H9 (cell line): ENCODE measurements around the gene SCN8A. TPM values are rescaled to one million over a fixed set of nuclear protein-coding genes. Genes with fewer than 3 reads are reported as not detected.
A peak's percentile ranks its signal among the peaks of the same experiment; 100 is the strongest.

Experiments used
- DNase-seq: peaks from one replicate; pipeline ENCODE4 v3.0.0-alpha.2; 2017
- H2AFZ ChIP-seq: one replicate; pipeline ENCODE4 v1.6.1; 2013; ENCODE audit warnings: mild to moderate bottlenecking, low read length, control low read depth, moderate library complexity
- H2AK5ac ChIP-seq: 2 replicates; pipeline ENCODE4 v1.6.1; 2013; ENCODE audit warnings: low read length, control low read depth, mixed read lengths; ENCODE audit not compliant: insufficient read length
- H2BK120ac ChIP-seq: one replicate; pipeline ENCODE4 v1.6.1; 2013; ENCODE audit warnings: low read depth, mild to moderate bottlenecking, low read length, control low read depth, inconsistent platforms; ENCODE audit not compliant: poor library complexity, severe bottlenecking
- H2BK12ac ChIP-seq: 2 replicates; pipeline ENCODE4 v1.6.1; 2013; ENCODE audit warnings: low read length, control low read depth, mixed read lengths, low read depth; ENCODE audit not compliant: insufficient read length
- H2BK15ac ChIP-seq: 2 replicates; pipeline ENCODE4 v1.6.1; 2013; ENCODE audit warnings: low read depth, low read length, control low read depth
- H2BK20ac ChIP-seq: one replicate; pipeline ENCODE4 v1.6.1; 2013; ENCODE audit warnings: low read depth, mild to moderate bottlenecking, low read length, control low read depth, inconsistent platforms; ENCODE audit not compliant: poor library complexity, severe bottlenecking
- H2BK5ac ChIP-seq: 2 replicates; pipeline ENCODE4 v1.6.1; 2013; ENCODE audit warnings: low read length, control low read depth, mixed read lengths; ENCODE audit not compliant: insufficient read length
- H3K14ac ChIP-seq: 2 replicates; pipeline ENCODE4 v1.6.1; 2013; ENCODE audit warnings: low read length, control low read depth; ENCODE audit not compliant: insufficient read depth
- H3K18ac ChIP-seq: 2 replicates; pipeline ENCODE4 v1.6.1; 2013; ENCODE audit warnings: low read depth, mild to moderate bottlenecking, mixed read lengths, low read length, control low read depth; ENCODE audit not compliant: insufficient read length
- H3K23ac ChIP-seq: 2 replicates; pipeline ENCODE4 v1.6.1; 2013; ENCODE audit warnings: low read length, control low read depth, mixed read lengths, low read depth; ENCODE audit not compliant: insufficient read length
- H3K23me2 ChIP-seq: 2 replicates; pipeline ENCODE4 v1.6.1; 2013; ENCODE audit warnings: low read depth, mild to moderate bottlenecking, mixed read lengths, low read length, control low read depth; ENCODE audit not compliant: insufficient read length, poor library complexity, severe bottlenecking
- H3K27ac ChIP-seq: 2 replicates; pipeline ENCODE4 v1.5.1; 2013; ENCODE audit warnings: low read length, control low read depth, mixed read lengths, low read depth; ENCODE audit not compliant: insufficient read length
- H3K27me3 ChIP-seq: 2 replicates; pipeline ENCODE4 v1.6.1; 2013; ENCODE audit warnings: low read length, control low read depth, inconsistent platforms; ENCODE audit not compliant: insufficient read depth
- H3K4ac ChIP-seq: 2 replicates; pipeline ENCODE4 v1.6.1; 2013; ENCODE audit warnings: low read depth, mild to moderate bottlenecking, control low read depth, inconsistent platforms, low read length, moderate library complexity
- H3K4me1 ChIP-seq: 2 replicates; pipeline ENCODE4 v1.6.1; 2013; ENCODE audit warnings: low read length, control low read depth, inconsistent platforms; ENCODE audit not compliant: insufficient read depth
- H3K4me2 ChIP-seq: 2 replicates; pipeline ENCODE4 v1.6.1; 2013; ENCODE audit warnings: low read length, control low read depth, mixed read lengths; ENCODE audit not compliant: insufficient read length, insufficient read depth
- H3K56ac ChIP-seq: 2 replicates; pipeline ENCODE4 v1.6.1; 2013; ENCODE audit warnings: low read depth, mild to moderate bottlenecking, mixed read lengths, low read length, control low read depth; ENCODE audit not compliant: insufficient read length
- H3K79me1 ChIP-seq: 2 replicates; pipeline ENCODE4 v1.6.1; 2013; ENCODE audit warnings: low read depth, mild to moderate bottlenecking, moderate library complexity, low read length, control low read depth, inconsistent platforms; ENCODE audit not compliant: insufficient read depth, poor library complexity, severe bottlenecking
- H3K79me2 ChIP-seq: 2 replicates; pipeline ENCODE4 v1.6.1; 2013; ENCODE audit warnings: low read length, control low read depth, inconsistent platforms; ENCODE audit not compliant: insufficient read depth
- H3K9ac ChIP-seq: 2 replicates; pipeline ENCODE4 v1.6.1; 2013; ENCODE audit warnings: low read length, control low read depth, mixed read lengths; ENCODE audit not compliant: insufficient read length; ENCODE audit errors: extremely low read depth
- H3K9me3 ChIP-seq: one replicate; pipeline ENCODE4 v1.6.1; 2013; ENCODE audit warnings: low read depth, low read length, inconsistent platforms; ENCODE audit not compliant: control insufficient read depth
- H3T11ph ChIP-seq: one replicate; pipeline ENCODE4 v1.6.1; 2013; ENCODE audit warnings: mild to moderate bottlenecking, low read length, control low read depth, inconsistent platforms
- H4K20me1 ChIP-seq: one replicate; pipeline ENCODE4 v1.6.1; 2013; ENCODE audit not compliant: control insufficient read depth, insufficient read length, insufficient read depth
- H4K5ac ChIP-seq: 2 replicates; pipeline ENCODE4 v1.6.1; 2013; ENCODE audit warnings: low read depth, mild to moderate bottlenecking, mixed read lengths, low read length, control low read depth; ENCODE audit not compliant: insufficient read length
- H4K8ac ChIP-seq: replicated peaks from 2 replicates; pipeline ENCODE4 v1.6.1; 2013; ENCODE audit warnings: low read length, control low read depth, mixed read lengths, low read depth; ENCODE audit not compliant: insufficient read length
- H4K91ac ChIP-seq: 2 replicates; pipeline ENCODE4 v1.6.1; 2013; ENCODE audit warnings: low read depth, mild to moderate bottlenecking, moderate library complexity, mixed read lengths, low read length, control low read depth; ENCODE audit not compliant: insufficient read length
- H3K27ac Mint-ChIP-seq, 3 experiments: 2 replicates in 2 of 3; 3 replicates in 1 of 3; pipeline ENCODE4 v1.8.0; 2020 to 2021; ENCODE audit warnings: mixed read lengths in 3 of 3, mild to moderate bottlenecking in 1 of 3, moderate library complexity in 1 of 3
- H3K27me3 Mint-ChIP-seq: 2 replicates; pipeline ENCODE4 v1.8.0; 2021; ENCODE audit warnings: low read depth, mild to moderate bottlenecking, moderate library complexity, mixed read lengths
- H3K36me3 Mint-ChIP-seq, 3 experiments: 2 replicates in 2 of 3; 3 replicates in 1 of 3; pipeline ENCODE4 v1.8.0; 2020 to 2021; ENCODE audit warnings: low read depth in 3 of 3, mixed read lengths in 3 of 3; ENCODE audit not compliant: insufficient read depth in 1 of 3
- H3K4me1 Mint-ChIP-seq, 2 experiments: 2 replicates each; pipeline ENCODE4 v1.8.0; 2020; ENCODE audit warnings: mixed read lengths in 2 of 2
- H3K4me3 Mint-ChIP-seq, 2 experiments: 2 replicates in 1 of 2; 3 replicates in 1 of 2; pipeline ENCODE4 v1.8.0; 2020 to 2021; ENCODE audit warnings: mild to moderate bottlenecking in 2 of 2, mixed read lengths in 2 of 2, moderate library complexity in 1 of 2
- H3K9me3 Mint-ChIP-seq, 2 experiments: 2 replicates in 1 of 2; 3 replicates in 1 of 2; pipeline ENCODE4 v1.8.0; 2020; ENCODE audit warnings: mild to moderate bottlenecking in 2 of 2, mixed read lengths in 2 of 2, moderate library complexity in 1 of 2
- WGBS: extraction: QIAGEN DNeasy Blood & Tissue Kit; methylation state at CpG from one replicate; pipeline ENCODE4 v1.1.7; 2013; ENCODE audit warnings: missing lambda C conversion rate, low lambda C conversion rate, mixed read lengths; ENCODE audit not compliant: insufficient read length; ENCODE audit errors: extremely low coverage; 5-methylcytosine and 5-hydroxymethylcytosine counted together
- total RNA-seq: library from RNA; stranded (reverse); gene quantifications from 2 replicates; pipeline ENCODE4 v1.2.1, GENCODE V29; 2021
- TF ChIP-seq, protein P1 (sequence below): fragments of 200-600 bp; sonication (generic); conservative IDR thresholded peaks from 3 replicates; pipeline ENCODE4 v1.8.0; 2021; ENCODE audit warnings: antibody characterized with exemption, mild to moderate bottlenecking

The SCN8A gene
- total RNA-seq, 1 experiment from 2014 or later = 15.2 TPM

DNA sequence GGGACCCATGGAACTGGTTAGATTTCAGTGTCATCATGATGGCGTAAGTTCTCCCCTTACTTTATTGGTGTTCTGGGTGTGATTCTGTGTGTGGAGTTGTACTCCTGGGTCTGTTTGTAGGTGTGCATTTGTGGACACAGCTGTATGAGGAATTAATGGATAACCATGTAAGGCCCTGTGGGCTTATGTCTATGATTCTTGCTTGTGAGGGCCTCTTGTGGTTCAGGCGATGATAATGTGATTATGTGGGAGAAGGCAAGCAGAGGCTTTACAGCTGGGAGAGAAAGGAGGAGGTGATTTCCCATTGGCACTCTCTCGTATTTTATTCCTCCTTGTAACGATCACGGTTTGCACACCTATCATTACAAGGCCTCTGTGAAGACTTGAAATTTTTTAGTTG is 96.1 kb downstream of the SCN8A start:
- no peak overlapping the region for H3K9ac ChIP-seq
- no peak overlapping the region for H3K18ac ChIP-seq
- no peaks in the 10 kb centered on the region for H3K79me2 ChIP-seq
- H3K4ac ChIP-seq = no peak overlapping the region
- Mint-ChIP-seq H3K36me3 (peaks cover 0 to 7% (median 0%) of the 10 kb centered on the region in 3 experiments; a peak in 1 of 7 replicates), H3K4me3 (no peak overlapping the region), H3K27ac (peak overlapping the region in 2 of 3 experiments; percentile 5 to 22; a peak in 2 of 7 replicates), H3K9me3 (no peaks in the 10 kb centered on the region), H3K4me1 (peaks cover 21 to 30% of the 10 kb centered on the region in 2 experiments), H3K27me3 (no peaks in the 10 kb centered on the region)
- no peak overlapping the region for H2BK12ac ChIP-seq
- H3K79me1 ChIP-seq = no peaks in the 10 kb centered on the region
- no peaks in the 10 kb centered on the region for H3K23me2 ChIP-seq
- H3K14ac ChIP-seq = no peak overlapping the region
- H3K9me3 ChIP-seq = no peaks in the 10 kb centered on the region
- no peak overlapping the region for H3T11ph ChIP-seq
- no peaks in the 10 kb centered on the region for H4K20me1 ChIP-seq
- DNase-seq = no peak
- H2BK120ac ChIP-seq = no peak overlapping the region
- no peak overlapping the region for H4K91ac ChIP-seq
- H4K8ac ChIP-seq = no peak overlapping the region
- no peak overlapping the region for H2BK20ac ChIP-seq
- H4K5ac ChIP-seq = no peak overlapping the region
- TF ChIP-seq, protein P1, sequence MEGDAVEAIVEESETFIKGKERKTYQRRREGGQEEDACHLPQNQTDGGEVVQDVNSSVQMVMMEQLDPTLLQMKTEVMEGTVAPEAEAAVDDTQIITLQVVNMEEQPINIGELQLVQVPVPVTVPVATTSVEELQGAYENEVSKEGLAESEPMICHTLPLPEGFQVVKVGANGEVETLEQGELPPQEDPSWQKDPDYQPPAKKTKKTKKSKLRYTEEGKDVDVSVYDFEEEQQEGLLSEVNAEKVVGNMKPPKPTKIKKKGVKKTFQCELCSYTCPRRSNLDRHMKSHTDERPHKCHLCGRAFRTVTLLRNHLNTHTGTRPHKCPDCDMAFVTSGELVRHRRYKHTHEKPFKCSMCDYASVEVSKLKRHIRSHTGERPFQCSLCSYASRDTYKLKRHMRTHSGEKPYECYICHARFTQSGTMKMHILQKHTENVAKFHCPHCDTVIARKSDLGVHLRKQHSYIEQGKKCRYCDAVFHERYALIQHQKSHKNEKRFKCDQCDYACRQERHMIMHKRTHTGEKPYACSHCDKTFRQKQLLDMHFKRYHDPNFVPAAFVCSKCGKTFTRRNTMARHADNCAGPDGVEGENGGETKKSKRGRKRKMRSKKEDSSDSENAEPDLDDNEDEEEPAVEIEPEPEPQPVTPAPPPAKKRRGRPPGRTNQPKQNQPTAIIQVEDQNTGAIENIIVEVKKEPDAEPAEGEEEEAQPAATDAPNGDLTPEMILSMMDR = no peak
- no peak overlapping the region for H3K56ac ChIP-seq
- no peak overlapping the region for H3K23ac ChIP-seq
- H2BK5ac ChIP-seq = no peak overlapping the region
- no CpG with 5 or more reads among the region's 5 CpGs for whole genome bisulfite sequencing
- no peaks in the 10 kb centered on the region for H3K27me3 ChIP-seq
- peaks cover 2% of the 10 kb centered on the region; the same call in 1 of the 2 replicates for H3K4me1 ChIP-seq
- no peak overlapping the region for H3K4me2 ChIP-seq
- H2BK15ac ChIP-seq = no peak overlapping the region
- no peak overlapping the region for H3K27ac ChIP-seq
- no peak overlapping the region for H2AFZ ChIP-seq
- H2AK5ac ChIP-seq = no peak overlapping the region
